Panc1 (cell line): ENCODE results near the gene SEC11A.

Source experiments
- CTCF ChIP-seq: fragments of 450-650 bp; IDR thresholded peaks from 2 replicates; pipeline ENCODE4 v1.5.1; 2017; ENCODE audit warnings: mild to moderate bottlenecking
- REST ChIP-seq, 2 experiments: IDR thresholded peaks; 2 replicates each; pipeline ENCODE4 v1.6.1; 2011 to 2012; ENCODE audit warnings: low read depth in 2 of 2, control low read depth in 1 of 2, low read length in 1 of 2, mild to moderate bottlenecking in 1 of 2, moderate library complexity in 1 of 2; ENCODE audit not compliant: insufficient read depth in 1 of 2
- TCF7L2 ChIP-seq: IDR thresholded peaks from 2 replicates; pipeline ENCODE4 v1.6.1; 2011; ENCODE audit warnings: mild to moderate bottlenecking, low read depth, low read length, inconsistent platforms

- TF ChIP-seq CTCF (no peak), REST (IDR thresholded peaks at IDR 0.05; ENCODE audit: insufficient read depth in 1 of 2, low read depth in 2 of 2, low read length in 1 of 2) (no peak), TCF7L2 (no peak)
Measured at GRCh38 chr15:84631706-84632272, 84.2 kb downstream of the SEC11A start.
